Ecto neural progenitor cell (in vitro differentiated cells): ENCODE measurements around the gene PYM1.
"Not testable (repeated sequence)": the region's sequence is repeated elsewhere in the genome, so short reads cannot be mapped to it uniquely, and the experiment has no call there.

Experiments used
- DNase-seq: peaks from one replicate; pipeline ENCODE4 v3.0.0-alpha.2; 2018; ENCODE audit warnings: low spot score

Gene PYM1

GRCh38 chr12:55909513-55909884 lies 18.2 kb downstream of the PYM1 start:
- no peak for DNase-seq

DNA sequence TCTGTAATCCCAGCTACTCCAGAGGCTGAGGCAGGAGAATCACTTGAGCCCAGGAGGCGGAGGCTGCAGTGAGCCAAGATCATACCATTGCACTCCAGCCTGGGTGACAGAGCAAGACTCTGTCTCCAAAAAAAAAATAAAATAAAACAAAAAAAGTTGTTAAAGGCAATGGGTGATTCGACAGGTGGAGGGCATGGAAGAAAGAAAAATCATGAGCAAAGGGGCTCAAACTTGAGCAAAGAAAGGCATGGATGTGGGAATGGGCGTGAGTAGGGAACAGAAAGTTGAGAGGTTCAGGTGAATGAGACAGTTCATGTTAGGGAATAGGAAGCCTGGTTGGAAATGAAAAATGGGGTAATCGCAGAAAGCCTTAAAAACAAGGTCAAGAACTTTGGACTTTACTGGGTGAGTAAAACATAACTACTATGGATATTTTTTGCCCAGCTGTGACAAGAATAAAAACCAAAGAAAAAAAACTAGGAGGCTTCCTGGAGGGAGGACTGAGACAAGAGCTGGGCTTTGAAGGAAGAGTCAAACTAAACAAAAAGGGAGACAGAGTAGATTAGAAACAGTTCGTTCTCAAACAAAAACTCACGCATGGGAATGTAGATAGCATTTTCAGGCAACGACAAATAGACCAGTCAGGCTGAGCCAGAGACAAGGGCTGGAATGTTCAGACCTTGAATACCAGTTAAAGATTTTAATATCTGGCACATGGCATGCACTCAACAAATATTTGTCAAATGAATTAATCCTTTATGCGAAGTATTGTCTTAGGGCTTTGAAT lies 18.8 kb downstream of the PYM1 start:
- DNase-seq, result no peak

GRCh38 chr12:55906056-55906455 lies 21.6 kb downstream of the PYM1 start:
- no peak for DNase-seq

DNA sequence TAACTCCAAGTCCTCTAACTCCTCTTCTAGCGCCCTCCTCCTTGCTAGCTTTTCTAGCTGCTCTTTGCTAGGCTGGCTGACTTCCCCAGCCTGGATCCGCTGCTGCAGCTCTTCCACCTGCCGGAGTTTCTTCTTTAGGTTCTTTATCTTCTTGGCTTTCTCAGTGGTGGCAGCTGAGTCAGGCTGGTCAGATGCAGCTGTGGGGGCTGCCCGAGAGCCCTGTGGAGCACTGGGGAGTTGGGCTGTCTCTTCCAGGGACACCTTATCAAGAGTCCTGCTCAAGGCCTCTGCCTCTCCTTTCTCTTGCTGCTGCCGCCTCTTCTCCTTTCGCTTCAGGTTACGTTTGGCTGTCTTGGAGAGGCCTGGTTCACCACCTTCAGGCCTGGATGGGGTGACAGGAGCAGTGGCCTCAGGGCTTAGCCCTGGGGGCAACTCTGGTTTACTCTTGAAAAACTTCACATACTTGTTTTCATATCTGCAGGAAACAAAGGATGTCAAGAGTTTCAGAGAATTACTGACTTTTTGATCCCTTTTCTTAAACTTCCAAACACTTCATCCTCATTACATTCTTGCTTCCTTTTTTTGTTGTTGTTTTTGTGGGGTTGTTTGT lies 25.7 kb downstream of the PYM1 start:
- DNase-seq, result no peak

DNA sequence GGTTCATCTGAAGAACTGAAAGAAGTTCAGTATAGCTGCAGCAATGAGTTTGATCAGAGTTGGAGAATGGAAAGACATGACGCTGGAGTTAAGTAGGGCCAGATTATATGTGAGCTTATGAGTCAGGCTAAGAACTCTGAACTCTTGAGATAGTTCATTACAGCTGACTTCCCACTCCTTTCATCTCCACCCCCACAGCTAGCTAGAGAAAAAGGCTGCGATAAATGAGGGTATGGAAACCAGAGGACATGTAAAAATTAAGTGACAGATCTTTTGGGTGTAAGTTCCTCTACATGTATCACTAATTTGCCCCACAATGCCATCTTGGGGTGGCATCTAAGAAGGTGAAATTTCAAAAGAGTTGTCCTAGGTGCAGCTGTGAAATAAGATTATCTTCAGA lies 28.6 kb downstream of the PYM1 start:
- DNase-seq, result no peak

- DNase-seq, result no peak
Measured at GRCh38 chr12:55893723-55894122, 34.0 kb downstream of the PYM1 start.

GRCh38 chr12:55891310-55891709 lies 36.4 kb downstream of the PYM1 start:
- no peak for DNase-seq

DNA sequence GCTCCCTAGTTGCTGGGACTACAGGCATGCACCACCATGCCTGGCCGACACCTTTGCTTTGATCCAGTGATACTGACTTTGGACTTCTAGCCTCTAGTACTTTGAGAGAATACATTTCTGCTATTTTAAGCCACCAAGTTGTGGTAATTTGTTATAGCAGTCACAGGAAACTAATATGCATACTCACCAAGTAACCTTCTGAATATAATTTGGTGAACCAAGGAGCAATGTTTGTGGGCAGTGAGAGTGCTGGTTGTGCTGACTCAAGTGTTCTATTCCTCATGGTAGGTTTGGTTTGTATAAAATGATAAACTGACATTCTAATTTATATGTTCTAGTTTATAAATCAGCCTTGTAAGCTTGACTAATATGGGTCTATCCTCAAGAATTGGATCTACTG lies 42.6 kb downstream of the PYM1 start:
- DNase-seq, result no peak

- DNase-seq, result no peak
Measured at GRCh38 chr12:55877824-55878223, 49.9 kb downstream of the PYM1 start.

- DNase-seq, result no peak
Measured at GRCh38 chr12:55875704-55876467, 51.8 kb downstream of the PYM1 start.

DNA sequence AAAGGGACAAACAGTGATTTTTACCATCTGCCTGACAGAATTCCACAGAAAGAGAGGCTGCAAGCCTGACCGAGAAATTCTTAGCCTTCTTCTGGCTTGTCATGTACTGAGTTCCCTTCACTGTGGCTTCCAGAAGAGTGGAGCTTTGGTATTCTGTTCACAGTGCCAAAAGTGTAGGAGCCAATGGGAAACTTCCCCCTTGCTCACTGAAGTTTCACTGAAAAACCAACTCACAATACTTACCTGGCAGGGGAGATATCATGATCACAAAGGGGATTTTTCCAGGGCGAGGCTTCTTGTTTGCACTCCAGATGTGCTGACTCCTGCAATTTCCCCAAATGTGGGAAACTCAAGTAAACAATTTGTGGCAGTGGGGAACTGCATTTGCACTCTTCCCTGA lies 53.3 kb downstream of the PYM1 start:
- DNase-seq, result no peak

GRCh38 chr12:55866454-55867004 lies 61.2 kb downstream of the PYM1 start:
- DNase-seq, result not testable (repeated sequence)

DNA sequence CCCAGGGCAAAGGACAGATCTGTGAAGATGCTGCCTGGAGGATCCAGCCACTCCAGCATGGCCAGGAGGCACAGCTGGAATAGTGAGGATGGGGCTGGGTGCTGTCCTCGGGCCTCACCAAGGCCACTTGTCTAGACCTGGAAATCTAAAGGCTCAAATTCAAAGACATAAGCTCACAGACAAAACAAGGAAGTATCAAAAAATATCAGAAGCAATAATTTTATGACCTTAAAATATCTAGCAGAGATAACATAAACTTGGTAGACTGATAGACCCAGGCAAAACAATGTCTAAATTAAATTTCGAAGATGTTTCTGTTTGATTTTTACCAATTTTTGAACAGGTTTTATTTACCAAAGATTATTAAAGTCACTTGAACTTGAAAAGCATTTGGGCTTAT lies 62.4 kb downstream of the PYM1 start:
- DNase-seq, result no peak

DNA sequence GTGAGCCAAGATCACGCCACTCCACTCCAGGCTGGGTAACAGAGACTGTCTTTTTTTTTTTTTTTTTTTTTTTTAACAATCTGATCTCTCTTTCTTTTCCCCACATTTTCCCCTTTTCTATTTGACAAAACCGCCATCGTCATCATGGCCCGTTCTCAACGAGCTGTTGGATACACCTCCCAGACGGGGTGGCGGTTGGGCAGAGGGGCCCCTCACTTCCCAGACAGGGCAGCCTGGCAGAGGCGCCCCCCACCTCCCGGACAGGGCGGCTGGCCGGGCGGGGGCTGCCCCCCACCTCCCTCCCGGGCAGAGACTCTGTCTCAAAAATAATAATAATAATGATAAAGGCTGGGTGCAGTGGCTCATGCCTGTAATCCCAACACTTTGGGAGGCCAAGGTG lies 64.8 kb downstream of the PYM1 start:
- not testable (repeated sequence) for DNase-seq

DNA sequence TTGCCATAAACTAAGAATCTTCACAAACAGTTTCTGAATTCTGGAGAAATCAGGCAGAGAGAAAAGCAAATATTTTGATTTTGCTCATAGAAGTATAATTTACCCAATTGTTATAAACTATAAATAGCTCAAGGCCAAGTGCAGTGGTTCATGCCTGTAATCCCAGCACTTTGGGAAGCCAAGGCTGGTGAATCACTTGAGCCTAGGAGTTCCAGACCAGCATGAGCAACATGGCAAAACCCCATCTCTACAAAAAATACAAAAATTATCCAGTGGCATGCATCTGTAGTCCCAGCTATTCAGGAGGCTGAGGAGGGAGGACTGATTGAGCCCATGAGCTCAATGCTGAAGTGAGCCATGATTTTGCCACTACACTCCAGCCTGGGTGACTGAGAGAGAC lies 65.4 kb downstream of the PYM1 start:
- no peak for DNase-seq

DNA sequence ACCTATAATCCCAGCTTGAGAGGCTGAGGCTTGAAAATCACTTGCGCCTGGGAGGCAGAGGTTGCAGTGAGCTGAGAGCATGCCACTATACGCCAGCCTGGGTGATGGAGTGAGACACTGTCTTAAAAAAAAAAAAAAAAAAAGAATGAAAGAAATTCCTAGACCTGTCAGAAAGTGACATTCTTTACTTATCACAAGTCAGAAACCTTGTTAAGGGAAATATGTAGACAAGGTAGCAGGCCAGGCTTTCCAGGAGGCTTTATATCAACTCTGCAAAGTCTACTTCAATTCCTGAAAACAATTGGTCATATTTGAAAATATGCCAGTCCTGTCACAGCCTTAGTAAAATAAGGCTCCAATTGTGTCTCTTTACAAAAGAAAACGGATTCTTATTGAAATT lies 65.8 kb downstream of the PYM1 start:
- no peak for DNase-seq

- DNase-seq, result no peak
Measured at GRCh38 chr12:55861396-55861795, 66.3 kb downstream of the PYM1 start.

DNA sequence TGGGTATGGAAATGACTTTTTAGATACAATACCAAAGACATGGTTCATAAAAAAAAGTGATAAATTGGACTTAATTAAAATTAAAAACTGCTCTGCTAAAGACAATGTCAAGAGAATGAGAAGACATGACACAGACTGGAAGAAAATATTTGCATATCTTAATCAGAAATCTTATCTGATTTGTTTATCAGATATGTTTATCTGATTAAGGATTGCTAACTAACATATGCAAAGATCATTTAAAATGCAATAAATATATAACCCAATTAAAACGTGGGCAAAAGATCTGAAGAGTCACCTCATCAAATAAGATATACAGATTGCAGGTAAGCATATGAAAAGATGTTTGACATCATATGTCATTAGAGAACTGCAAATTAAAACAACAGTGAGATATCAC lies 75.0 kb downstream of the PYM1 start:
- DNase-seq, result no peak
